Ectodermal cell (in vitro differentiated cells): ENCODE measurements around the gene CCDC60.

Experiments
- H3K27ac ChIP-seq: 2 replicates; pipeline ENCODE4 v1.7.0; 2013; ENCODE audit warnings: mild to moderate bottlenecking, low read depth, low read length; ENCODE audit not compliant: insufficient read depth, poor library complexity, severe bottlenecking
- H3K27me3 ChIP-seq: 2 replicates; pipeline ENCODE4 v1.7.0; 2013; ENCODE audit warnings: mild to moderate bottlenecking, low read length; ENCODE audit not compliant: insufficient read depth, control insufficient read depth, poor library complexity, severe bottlenecking
- H3K36me3 ChIP-seq: one replicate; pipeline ENCODE4 v1.7.0; 2013; ENCODE audit warnings: low read length; ENCODE audit not compliant: control insufficient read depth, insufficient read depth
- H3K4me1 ChIP-seq: one replicate; pipeline ENCODE4 v1.7.0; 2013; ENCODE audit warnings: low read length; ENCODE audit not compliant: control insufficient read depth, insufficient read depth
- H3K4me3 ChIP-seq: 2 replicates; pipeline ENCODE4 v1.7.0; 2013; ENCODE audit warnings: low read depth, low read length, control low read depth; ENCODE audit not compliant: insufficient read depth
- H3K9me3 ChIP-seq: 2 replicates; pipeline ENCODE4 v1.7.0; 2013; ENCODE audit warnings: mild to moderate bottlenecking, low read length, moderate library complexity; ENCODE audit not compliant: control insufficient read depth
- WGBS, 2 experiments: methylation state at CpG; one replicate each; pipeline ENCODE4 v1.1.7; 2013; ENCODE audit warnings: missing lambda C conversion rate in 2 of 2; 5-methylcytosine and 5-hydroxymethylcytosine counted together

Gene CCDC60

DNA sequence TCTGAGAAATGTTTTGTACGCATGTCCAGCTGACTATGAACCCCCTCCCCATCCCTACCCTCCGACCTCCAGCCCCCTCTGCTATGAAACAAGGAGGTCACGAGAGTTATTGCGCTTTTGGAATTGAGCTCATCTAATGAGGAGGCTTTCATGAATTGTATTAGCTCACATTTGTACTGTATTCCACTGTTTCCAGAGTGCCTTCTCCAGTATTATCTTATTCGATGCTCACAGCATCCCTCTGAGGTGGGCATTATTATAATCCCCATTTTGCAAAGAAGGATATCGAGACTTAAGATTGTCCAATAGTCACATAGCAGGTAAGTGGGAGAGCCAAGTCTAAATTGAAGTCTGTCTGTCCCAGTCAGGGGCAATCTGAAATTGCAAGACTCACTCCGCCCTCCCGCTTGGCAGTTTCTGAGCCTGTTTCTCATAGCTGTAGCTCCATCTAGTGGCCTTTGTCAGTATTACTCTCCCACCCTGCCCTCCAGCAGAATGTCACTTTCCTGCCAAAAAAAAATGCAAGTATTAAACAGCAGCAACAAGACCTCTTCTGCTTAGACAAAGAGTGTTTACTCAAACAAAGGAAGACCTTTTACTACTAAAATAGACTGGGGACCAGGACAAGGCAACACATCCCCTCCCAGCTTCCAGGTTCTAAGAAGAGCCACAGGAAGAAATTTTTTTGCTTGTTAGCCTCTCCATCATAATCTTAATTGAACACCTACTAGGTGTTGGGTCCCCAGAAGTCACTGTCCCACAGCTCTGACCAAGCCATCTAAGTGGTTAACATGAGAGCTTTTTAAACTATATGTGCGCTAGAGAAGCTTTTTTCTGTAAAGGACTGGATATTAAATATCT is 210.5 kb downstream of the CCDC60 start:
- Histone ChIP-seq H3K4me1 (no peaks in the 10 kb centered on the region), H3K27me3 (no peaks in the 10 kb centered on the region)
- WGBS, 2 experiments = 53 to 55% methylated on average over 8 to 9 of the region's 9 CpGs

DNA sequence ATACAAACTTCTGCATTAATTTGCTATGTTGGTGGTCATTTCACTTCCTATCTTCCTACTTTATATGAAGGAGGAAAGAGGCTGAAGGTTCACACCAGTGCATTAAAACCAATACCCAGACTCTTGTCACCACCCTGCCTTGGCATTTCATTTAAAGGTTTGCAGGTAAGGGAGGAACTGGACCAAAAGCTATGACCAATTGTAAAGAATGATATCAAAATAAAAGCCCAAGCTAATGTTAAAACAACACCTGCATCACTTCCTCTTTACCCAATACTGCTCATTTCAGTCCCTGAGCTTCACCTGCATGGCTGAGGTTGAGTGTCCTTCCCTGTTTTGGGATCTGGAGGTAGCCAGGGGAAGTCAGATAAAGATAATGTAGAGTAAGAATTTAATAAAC is 211.8 kb downstream of the CCDC60 start:
- Histone ChIP-seq H3K27me3 (no peaks in the 10 kb centered on the region), H3K4me1 (no peaks in the 10 kb centered on the region)

More for the DNA sequence above, 210.5 kb downstream of the CCDC60 start:
- H3K27ac ChIP-seq = no peak overlapping the region
- no peaks in the 10 kb centered on the region for H3K9me3 ChIP-seq
- H3K4me3 ChIP-seq = no peak overlapping the region
- no peaks in the 10 kb centered on the region for H3K36me3 ChIP-seq

DNA sequence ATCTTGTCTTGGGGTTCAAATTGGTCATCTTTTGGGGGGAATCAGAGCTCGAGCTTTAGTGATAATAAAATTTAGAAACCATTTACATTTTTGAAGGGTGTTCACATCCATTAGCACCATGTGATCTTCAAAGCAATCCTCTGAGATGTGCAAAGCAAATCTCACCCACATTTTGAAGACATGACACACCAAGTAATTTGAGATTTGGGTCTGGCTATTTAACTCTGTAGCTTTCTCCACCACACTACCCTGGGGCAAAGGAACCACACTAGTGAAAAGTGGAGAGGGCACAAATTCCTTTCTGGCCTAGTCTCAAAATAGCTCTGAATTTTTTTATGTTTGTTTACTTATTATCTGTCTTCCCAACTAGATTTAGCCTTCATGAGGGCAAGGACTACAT is 212.5 kb downstream of the CCDC60 start:
- H3K9me3 ChIP-seq = no peaks in the 10 kb centered on the region
- no peaks in the 10 kb centered on the region for H3K36me3 ChIP-seq
- H3K4me1 ChIP-seq = no peaks in the 10 kb centered on the region
- H3K27me3 ChIP-seq = no peaks in the 10 kb centered on the region
- no peak overlapping the region for H3K27ac ChIP-seq
- WGBS, 2 experiments = 73% methylated on average over 1 of the region's 1 CpG; no CpG with 5 or more reads in 1 of the 2 experiments
- H3K4me3 ChIP-seq = no peak overlapping the region

More for the DNA sequence above, 211.8 kb downstream of the CCDC60 start:
- no peaks in the 10 kb centered on the region for H3K9me3 ChIP-seq
- no peak overlapping the region for H3K27ac ChIP-seq
- no peaks in the 10 kb centered on the region for H3K36me3 ChIP-seq
- no peak overlapping the region for H3K4me3 ChIP-seq

DNA sequence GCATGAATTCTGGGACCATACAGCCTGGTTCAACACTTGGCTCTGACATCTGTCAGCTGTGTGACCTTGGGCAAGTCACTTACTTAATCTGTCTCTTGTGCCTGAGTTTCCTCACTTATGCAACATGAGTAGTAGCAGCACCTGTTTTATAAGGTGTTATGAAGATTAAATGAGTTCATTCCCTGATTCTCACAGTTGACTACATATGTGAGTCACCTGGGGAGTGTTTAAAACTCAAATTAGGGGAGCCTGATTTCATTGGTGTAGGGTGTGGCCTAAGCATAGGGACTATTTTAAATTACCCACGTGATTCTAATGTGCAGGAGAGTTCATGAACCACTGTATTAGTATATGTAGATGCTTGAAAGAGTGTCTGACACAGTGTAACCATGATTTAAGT is 222.3 kb downstream of the CCDC60 start:
- Histone ChIP-seq H3K4me1 (no peaks in the 10 kb centered on the region), H3K36me3 (no peaks in the 10 kb centered on the region), H3K9me3 (no peaks in the 10 kb centered on the region), H3K27ac (no peak overlapping the region), H3K4me3 (no peak overlapping the region), H3K27me3 (no peaks in the 10 kb centered on the region)
- 81 to 96% methylated on average over 1 of the region's 1 CpG for WGBS, 2 experiments

DNA sequence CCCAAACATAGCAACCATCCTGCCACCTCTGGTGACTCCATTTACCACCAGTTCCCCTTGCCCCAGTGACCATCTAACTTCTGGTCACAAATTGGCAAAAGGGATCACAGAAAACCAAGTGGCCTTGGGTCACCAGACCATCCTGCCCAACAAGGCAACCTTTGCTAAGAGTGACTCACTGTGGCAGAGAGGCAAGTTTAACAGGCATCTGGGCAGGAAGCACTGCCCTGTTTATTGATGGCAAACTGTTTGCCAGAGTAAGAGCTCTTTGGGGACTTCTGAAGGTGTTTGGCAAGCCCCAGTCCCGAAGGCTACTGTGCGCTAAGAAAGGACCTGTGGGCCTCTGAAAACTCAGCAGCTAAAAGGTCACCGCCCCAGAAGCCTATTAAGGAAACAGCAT is 230.9 kb downstream of the CCDC60 start:
- Histone ChIP-seq H3K36me3 (no peaks in the 10 kb centered on the region), H3K4me1 (no peaks in the 10 kb centered on the region), H3K9me3 (no peaks in the 10 kb centered on the region), H3K27ac (no peak overlapping the region), H3K27me3 (no peaks in the 10 kb centered on the region), H3K4me3 (no peak overlapping the region)
- WGBS, 2 experiments = 92 to 96% methylated on average over 3 of the region's 3 CpGs

DNA sequence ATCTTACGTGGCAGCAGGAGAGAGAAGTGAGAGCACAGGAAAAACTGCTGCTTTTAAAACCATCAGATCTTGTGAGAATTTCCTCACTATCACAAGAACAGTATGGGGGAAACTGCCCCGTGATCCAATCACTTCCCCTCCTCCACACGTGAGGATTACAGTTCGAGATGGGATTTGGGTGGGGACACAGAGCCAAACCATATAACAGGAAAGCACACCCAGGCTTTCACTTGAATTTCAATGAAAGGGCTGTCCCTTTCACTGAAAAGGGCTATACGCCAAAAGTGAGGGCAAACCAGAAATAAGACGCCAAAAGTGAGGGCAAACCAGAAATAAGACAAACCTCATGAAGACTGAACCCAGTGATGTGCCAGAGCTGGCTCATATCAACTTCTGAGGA is 236.2 kb downstream of the CCDC60 start:
- no peaks in the 10 kb centered on the region for H3K36me3 ChIP-seq
- no peaks in the 10 kb centered on the region for H3K4me1 ChIP-seq
- WGBS, 2 experiments = 71 to 83% methylated on average over 6 of the region's 6 CpGs
- H3K9me3 ChIP-seq = no peaks in the 10 kb centered on the region
- H3K4me3 ChIP-seq = no peak overlapping the region
- no peak overlapping the region for H3K27ac ChIP-seq
- no peaks in the 10 kb centered on the region for H3K27me3 ChIP-seq

DNA sequence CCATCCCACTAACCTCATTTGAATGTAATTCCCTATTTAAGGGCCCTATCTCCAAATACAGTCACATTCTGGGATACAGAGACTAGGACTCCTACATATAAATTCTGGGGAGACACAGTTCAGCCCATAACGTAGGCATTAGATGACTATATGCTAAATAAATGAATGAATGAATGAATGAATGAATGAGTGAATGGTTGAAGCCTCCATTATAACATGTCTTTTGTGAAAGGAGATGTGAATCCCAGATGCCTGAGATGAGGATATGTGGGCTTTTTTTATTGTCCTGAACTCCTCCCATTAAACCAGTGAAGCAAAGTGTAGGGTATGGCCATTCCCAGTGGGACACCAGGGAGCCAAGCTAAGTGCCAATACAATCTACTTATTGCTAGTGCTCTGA is 238.6 kb downstream of the CCDC60 start:
- H3K4me1 ChIP-seq = no peaks in the 10 kb centered on the region
- H3K4me3 ChIP-seq = no peak overlapping the region
- no peaks in the 10 kb centered on the region for H3K9me3 ChIP-seq
- H3K36me3 ChIP-seq = no peaks in the 10 kb centered on the region
- 96 to 100% methylated on average over 1 of the region's 1 CpG for WGBS, 2 experiments
- no peaks in the 10 kb centered on the region for H3K27me3 ChIP-seq
- no peak overlapping the region for H3K27ac ChIP-seq

DNA sequence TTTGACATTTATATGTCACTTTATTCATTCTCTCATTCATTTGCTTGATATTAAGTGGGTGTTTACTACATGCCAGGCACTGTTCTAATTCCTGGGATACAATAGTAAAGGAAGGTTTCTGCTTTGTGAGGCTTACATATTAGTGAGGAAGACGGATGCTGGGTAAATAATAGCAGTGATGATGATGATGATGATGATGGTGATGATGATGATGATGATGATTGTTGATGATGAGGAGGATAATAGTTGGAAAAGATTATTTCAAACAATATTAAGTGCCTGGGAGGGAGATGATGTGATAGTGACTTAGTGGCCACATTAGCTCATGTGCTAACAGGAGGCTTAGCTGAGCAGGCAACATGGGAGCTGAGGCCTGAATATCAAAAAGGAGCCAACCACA is 239.7 kb downstream of the CCDC60 start:
- WGBS, 2 experiments = 93 to 94% methylated on average over 1 of the region's 1 CpG
- Histone ChIP-seq H3K36me3 (no peaks in the 10 kb centered on the region), H3K27me3 (no peaks in the 10 kb centered on the region), H3K4me3 (no peak overlapping the region), H3K9me3 (no peaks in the 10 kb centered on the region), H3K4me1 (no peaks in the 10 kb centered on the region), H3K27ac (no peak overlapping the region)

DNA sequence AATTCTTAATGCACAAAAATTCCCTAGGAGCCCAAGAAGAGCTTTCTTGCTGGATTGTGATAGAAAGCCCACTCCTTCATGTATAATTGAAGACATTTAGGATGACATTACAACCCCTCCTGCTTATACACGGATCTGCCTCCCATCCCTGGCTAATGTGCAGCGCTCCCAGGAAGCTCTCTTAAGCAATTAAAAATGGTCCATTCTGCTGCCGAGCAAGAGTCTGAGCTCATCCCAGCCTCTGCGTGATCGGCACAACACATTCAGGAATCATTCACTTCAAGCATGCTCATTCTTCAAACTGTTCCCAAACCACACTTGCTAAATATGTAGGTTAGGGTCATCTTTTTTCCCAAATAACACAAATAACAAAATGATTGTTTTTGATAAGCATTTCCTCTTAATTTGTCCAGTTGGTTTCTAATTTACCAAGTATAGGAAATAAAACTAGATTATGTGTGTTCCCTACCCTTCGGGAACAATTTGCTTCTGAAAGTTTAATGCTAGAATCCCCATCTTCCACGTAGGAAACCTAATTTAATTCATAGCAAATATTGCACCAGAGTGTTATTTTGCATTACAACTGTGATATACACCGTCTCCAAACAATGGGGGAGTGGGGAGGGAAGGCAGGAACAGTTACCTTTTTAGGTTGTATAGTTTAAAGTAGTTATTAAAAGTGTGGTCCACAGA is 241.7 kb downstream of the CCDC60 start:
- H3K9me3 ChIP-seq = no peaks in the 10 kb centered on the region
- no peaks in the 10 kb centered on the region for H3K4me1 ChIP-seq
- H3K4me3 ChIP-seq = no peak overlapping the region
- 83 to 89% methylated on average over 8 of the region's 8 CpGs for WGBS, 2 experiments
- no peaks in the 10 kb centered on the region for H3K36me3 ChIP-seq
- H3K27ac ChIP-seq = no peak overlapping the region
- H3K27me3 ChIP-seq = no peaks in the 10 kb centered on the region

DNA sequence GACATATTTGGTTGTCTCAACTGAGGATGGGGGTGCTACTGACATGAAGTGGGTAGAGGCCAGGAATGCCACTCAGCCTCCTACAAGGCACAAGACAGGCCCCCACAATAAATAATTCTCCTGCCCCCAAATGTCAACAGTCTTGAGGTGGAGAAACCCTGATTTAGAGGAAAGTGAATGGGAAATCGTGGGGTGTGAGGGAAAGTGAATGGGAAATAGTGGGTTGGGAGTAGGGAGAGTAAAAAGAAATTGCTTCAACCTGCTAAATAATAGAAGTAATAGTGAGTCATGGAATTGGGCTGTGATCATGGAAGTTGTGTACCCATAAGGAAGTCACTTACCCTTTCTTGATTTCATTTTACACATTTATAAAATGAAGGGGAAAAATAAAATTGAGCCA is 242.4 kb downstream of the CCDC60 start:
- Histone ChIP-seq H3K4me3 (no peak overlapping the region), H3K36me3 (no peaks in the 10 kb centered on the region), H3K4me1 (no peaks in the 10 kb centered on the region), H3K27ac (no peak overlapping the region), H3K9me3 (no peaks in the 10 kb centered on the region), H3K27me3 (no peaks in the 10 kb centered on the region)
- 73 to 81% methylated on average over 1 of the region's 1 CpG for WGBS, 2 experiments
